Breast epithelium (tissue), 4 donors: ENCODE results near the gene PLOD2. TPM values are rescaled to one million over a fixed set of nuclear protein-coding genes. Genes with fewer than 3 reads are reported as not detected.

Source experiments
- DNase-seq, 2 donors: peaks; one replicate each; pipeline ENCODE4 v3.0.0-alpha.2; 2019; ENCODE audit warnings: low spot score in 2 of 2
- H3K27ac ChIP-seq, 2 donors: fragments of 200-600 bp; sonication (generic) in 1 of 2; one replicate each; pipeline ENCODE4 v1.5.1; 2016 to 2019; ENCODE audit warnings: mild to moderate bottlenecking in 1 of 2
- H3K27me3 ChIP-seq, 2 donors: fragments of 200-600 bp; sonication (generic) in 1 of 2; one replicate each; pipeline versions ENCODE4 v1.5.1 to v1.6.0; 2017 to 2019; ENCODE audit warnings: control low read depth in 1 of 2, mild to moderate bottlenecking in 1 of 2
- H3K36me3 ChIP-seq: fragments of 200-600 bp; one replicate; pipeline ENCODE4 v1.5.1; 2019
- H3K4me1 ChIP-seq, 2 donors: fragments of 200-600 bp; sonication (generic); one replicate each; pipeline ENCODE4 v1.5.1; 2016 to 2019; ENCODE audit warnings: control low read depth in 1 of 2
- H3K4me3 ChIP-seq, 3 donors: fragments of 200-600 bp; sonication (generic); 1 replicate in 2 of 3; 2 replicates in 1 of 3; pipeline ENCODE4 v1.5.1; 2016 to 2019; ENCODE audit warnings: mild to moderate bottlenecking in 3 of 3, moderate library complexity in 2 of 3
- H3K9me3 ChIP-seq, 2 donors: fragments of 200-600 bp; sonication (generic) in 1 of 2; one replicate each; pipeline ENCODE4 v1.5.1; 2016 to 2019; ENCODE audit warnings: control low read depth in 1 of 2
- CTCF ChIP-seq, 3 donors: fragments of 450-650 bp; IDR thresholded peaks; one replicate each; pipeline ENCODE4 v1.5.1; 2016 to 2017; ENCODE audit warnings: antibody characterized with exemption in 3 of 3, mild to moderate bottlenecking in 3 of 3, moderate library complexity in 3 of 3
- POLR2A ChIP-seq: fragments of 450-650 bp; IDR thresholded peaks from one replicate; pipeline ENCODE4 v1.6.1; 2016; ENCODE audit warnings: antibody characterized with exemption, mild to moderate bottlenecking, moderate library complexity
- POLR2AphosphoS5 ChIP-seq, 3 donors: sonication (generic); formaldehyde crosslinking; IDR thresholded peaks; one replicate each; pipeline ENCODE4 v1.6.1; 2017; ENCODE audit warnings: antibody characterized with exemption in 3 of 3
- intact Hi-C: fragments of 100-400 bp; cut with DNase I; formaldehyde crosslinking; loops from one replicate; pipeline ENCODE4 v1.15.1; 2023; ENCODE audit warnings: low total_unique reads
- total RNA-seq, 3 donors: library from RNA; depleted of rRNA; stranded (reverse); fragments of >200 nt; gene quantifications; one replicate each; pipeline ENCODE4 v1.1.0, GENCODE V29; 2016

Gene PLOD2
- total RNA-seq, 3 donors from 2014 or later, result 33.2 to 71.5 (median 35.7) TPM

- Histone ChIP-seq H3K4me3 (no peak overlapping the region), H3K36me3 (no peaks in the 10 kb centered on the region), H3K4me1 (peaks cover 0 to 4% of the 10 kb centered on the region in 2 donors), H3K9me3 (no peaks in the 10 kb centered on the region), H3K27ac (no peak overlapping the region), H3K27me3 (no peaks in the 10 kb centered on the region)
- no peak for DNase-seq
- TF ChIP-seq POLR2AphosphoS5 (IDR thresholded peaks at IDR 0.05) (no peak), CTCF (IDR thresholded peaks at IDR 0.05) (no peak), POLR2A (no peak)
- intact Hi-C loops, result no loop called here
These were observed 15.3 kb downstream of the PLOD2 start for GRCh38 chr3:146145642-146146041.

GRCh38 chr3:146142757-146143156 is 18.2 kb downstream of the PLOD2 start:
- intact Hi-C loops, result no loop called here
- Histone ChIP-seq H3K4me1 (peaks cover 0 to 4% of the 10 kb centered on the region in 2 donors), H3K4me3 (no peak overlapping the region), H3K9me3 (no peaks in the 10 kb centered on the region), H3K27ac (no peak overlapping the region), H3K27me3 (no peaks in the 10 kb centered on the region), H3K36me3 (no peaks in the 10 kb centered on the region)
- TF ChIP-seq CTCF (IDR thresholded peaks at IDR 0.05) (no peak), POLR2A (no peak), POLR2AphosphoS5 (IDR thresholded peaks at IDR 0.05) (no peak)
- no peak for DNase-seq

- Histone ChIP-seq H3K27ac (no peak overlapping the region), H3K4me3 (no peak overlapping the region), H3K27me3 (no peaks in the 10 kb centered on the region), H3K9me3 (no peaks in the 10 kb centered on the region), H3K36me3 (no peaks in the 10 kb centered on the region), H3K4me1 (peaks cover 0 to 4% of the 10 kb centered on the region in 2 donors)
- intact Hi-C loops, result no loop called here
- DNase-seq, result no peak
- TF ChIP-seq CTCF (IDR thresholded peaks at IDR 0.05) (no peak), POLR2A (no peak), POLR2AphosphoS5 (IDR thresholded peaks at IDR 0.05) (no peak)
These were observed 21.3 kb downstream of the PLOD2 start for GRCh38 chr3:146139586-146140110.

GRCh38 chr3:146138902-146139301 is 22.1 kb downstream of the PLOD2 start:
- no peaks in the 10 kb centered on the region for H3K36me3 ChIP-seq
- intact Hi-C loops, result no loop called here
- no peaks in the 10 kb centered on the region for H3K9me3 ChIP-seq
- H3K27ac ChIP-seq, result no peak overlapping the region
- H3K27me3 ChIP-seq, result no peaks in the 10 kb centered on the region
- DNase-seq, result no peak
- no peak for TF ChIP-seq POLR2AphosphoS5 (IDR thresholded peaks at IDR 0.05)
- TF ChIP-seq CTCF (IDR thresholded peaks at IDR 0.05), result no peak
- TF ChIP-seq POLR2A, result no peak
- no peak overlapping the region for H3K4me3 ChIP-seq
- H3K4me1 ChIP-seq, result peaks cover 0 to 4% of the 10 kb centered on the region in 2 donors

- intact Hi-C loops, result no loop called here
- TF ChIP-seq POLR2A (no peak), CTCF (IDR thresholded peaks at IDR 0.05) (no peak), POLR2AphosphoS5 (IDR thresholded peaks at IDR 0.05) (no peak)
These were observed 24.3 kb downstream of the PLOD2 start for GRCh38 chr3:146136647-146137046.

More at GRCh38 chr3:146136647-146137046, 24.3 kb downstream of the PLOD2 start:
- Histone ChIP-seq H3K4me1 (no peaks in the 10 kb centered on the region), H3K4me3 (no peak overlapping the region), H3K9me3 (no peaks in the 10 kb centered on the region), H3K27ac (no peak overlapping the region), H3K36me3 (no peaks in the 10 kb centered on the region), H3K27me3 (no peaks in the 10 kb centered on the region)
- no peak for DNase-seq
